Cortex of kidney (tissue), 1 donor: ENCODE data around the gene MRRF.
A peak's percentile ranks its signal among the peaks of the same experiment; 100 is the strongest.

Experiments
- DNase-seq: peaks from one replicate; lab custom pipeline; 2025; lab: John Stamatoyannopoulos, UW

Gene MRRF

GRCh38 chr9:122332644-122333043 is 68.0 kb downstream of the MRRF start:
- DNase-seq: no peak

- DNase-seq: no peak
These were observed 68.6 kb downstream of the MRRF start for GRCh38 chr9:122333169-122333808.

GRCh38 chr9:122334916-122335315 is 70.2 kb downstream of the MRRF start:
- DNase-seq: no peak

GRCh38 chr9:122336189-122336588 is 71.5 kb downstream of the MRRF start:
- DNase-seq: no peak

- DNase-seq: no peak
These were observed 72.3 kb downstream of the MRRF start for GRCh38 chr9:122336866-122337555.

- no peak for DNase-seq
These were observed 72.9 kb downstream of the MRRF start for GRCh38 chr9:122337556-122337929.

GRCh38 chr9:122338536-122338935 is 73.9 kb downstream of the MRRF start:
- no peak for DNase-seq

- no peak for DNase-seq
These were observed 74.3 kb downstream of the MRRF start for GRCh38 chr9:122338994-122339393.

- DNase-seq: no peak
These were observed 74.9 kb downstream of the MRRF start for GRCh38 chr9:122339579-122339978.

- no peak for DNase-seq
These were observed 75.5 kb downstream of the MRRF start for GRCh38 chr9:122340161-122340560.

GRCh38 chr9:122342323-122343050 is 77.8 kb downstream of the MRRF start:
- no peak for DNase-seq

GRCh38 chr9:122346478-122347347 is 82.0 kb downstream of the MRRF start:
- no peak for DNase-seq

- DNase-seq: no peak
These were observed 82.9 kb downstream of the MRRF start for GRCh38 chr9:122347348-122348287.

GRCh38 chr9:122348288-122348777 is 83.7 kb downstream of the MRRF start:
- no peak for DNase-seq

- no peak for DNase-seq
These were observed 84.1 kb downstream of the MRRF start for GRCh38 chr9:122348791-122349190.

- DNase-seq: no peak
These were observed 84.5 kb downstream of the MRRF start for GRCh38 chr9:122349201-122349600.

- peak; percentile 40 for DNase-seq
These were observed 86.1 kb downstream of the MRRF start for GRCh38 chr9:122350577-122351355.

GRCh38 chr9:122354536-122355199 is 90.0 kb downstream of the MRRF start:
- no peak for DNase-seq

GRCh38 chr9:122355336-122355875 is 90.7 kb downstream of the MRRF start:
- no peak for DNase-seq
